HEK293 (cell line): ENCODE measurements around the gene BRCA1.
A peak's percentile ranks its signal among the peaks of the same experiment; 100 is the strongest.

Experiments
- CTCF ChIA-PET: fragments of 350-600 bp; formaldehyde crosslinking; extraction: SDS; loops from one replicate; lab custom pipeline; 2021; ENCODE audit warnings: antibody characterized with exemption; lab: Yijun Ruan, JAX
- POLR2A ChIA-PET: fragments of 300-600 bp; formaldehyde crosslinking; extraction: SDS; loops from one replicate; lab custom pipeline; 2020; ENCODE audit warnings: antibody characterized with exemption, inconsistent platforms; lab: Yijun Ruan, JAX
- H3K27ac ChIP-seq: fragments of 200-500 bp; sonication (Bioruptor generic); 2 replicates; pipeline ENCODE4 v1.5.1; 2014; ENCODE audit warnings: low read depth, low read length, control low read depth, inconsistent platforms; ENCODE audit errors: extremely low read depth
- H3K36me3 ChIP-seq, 2 experiments: fragments of 200-500 bp in 1 of 2; sonication (Bioruptor generic) in 1 of 2; 1 replicate in 1 of 2; 2 replicates in 1 of 2; pipeline ENCODE4 v1.5.1; 2014 to 2017; ENCODE audit warnings: inconsistent platforms in 2 of 2, low read length in 2 of 2; ENCODE audit not compliant: control insufficient read depth in 2 of 2, insufficient read depth in 1 of 2
- H3K4me1 ChIP-seq: fragments of 200-500 bp; sonication (Bioruptor generic); 2 replicates; pipeline ENCODE4 v1.5.1; 2014; ENCODE audit warnings: mild to moderate bottlenecking, low read length, inconsistent platforms; ENCODE audit not compliant: control insufficient read depth, insufficient read depth
- H3K4me3 ChIP-seq: 2 replicates; pipeline ENCODE4 v1.5.1; 2011; ENCODE audit warnings: low read depth, mild to moderate bottlenecking, control low read depth, low read length, moderate library complexity
- H3K9me3 ChIP-seq: fragments of 200-500 bp; sonication (Bioruptor generic); 2 replicates; pipeline ENCODE4 v1.5.1; 2014; ENCODE audit warnings: low read depth, low read length, inconsistent platforms; ENCODE audit not compliant: control insufficient read depth, insufficient read depth
- ATF2 ChIP-seq: fragments of 450-650 bp; formaldehyde crosslinking; IDR thresholded peaks from 2 replicates; pipeline ENCODE4 v1.5.1; 2016; ENCODE audit warnings: missing biosample characterization, missing genetic modification characterization, low read depth
- FEZF1 ChIP-seq: fragments of 450-650 bp; formaldehyde crosslinking; IDR thresholded peaks from 2 replicates; pipeline ENCODE4 v1.5.1; 2016; ENCODE audit warnings: missing biosample characterization, missing genetic modification characterization
- KLF7 ChIP-seq: fragments of 450-650 bp; formaldehyde crosslinking; IDR thresholded peaks from 2 replicates; pipeline ENCODE4 v1.5.1; 2016; ENCODE audit warnings: missing biosample characterization, missing genetic modification characterization, borderline replicate concordance
- MYNN ChIP-seq: fragments of 450-650 bp; formaldehyde crosslinking; IDR thresholded peaks from 2 replicates; pipeline ENCODE4 v1.5.1; 2016; ENCODE audit warnings: missing biosample characterization, missing genetic modification characterization, borderline replicate concordance
- PRDM2 ChIP-seq: fragments of 450-650 bp; formaldehyde crosslinking; IDR thresholded peaks from 2 replicates; pipeline ENCODE4 v1.5.1; 2016; ENCODE audit warnings: missing biosample characterization, missing genetic modification characterization, borderline replicate concordance
- TRIM28 ChIP-seq: IDR thresholded peaks from 2 replicates; pipeline ENCODE4 v1.6.1; 2011; ENCODE audit warnings: low read length, control low read depth, borderline replicate concordance
- YY2 ChIP-seq: fragments of 450-650 bp; formaldehyde crosslinking; IDR thresholded peaks from 2 replicates; pipeline ENCODE4 v1.5.1; 2016; ENCODE audit warnings: missing biosample characterization, missing genetic modification characterization
- ZFHX2 ChIP-seq: fragments of 450-650 bp; formaldehyde crosslinking; conservative IDR thresholded peaks from 2 replicates; pipeline ENCODE4 v1.5.1; 2016; ENCODE audit warnings: missing biosample characterization, missing genetic modification characterization
- ZFP3 ChIP-seq: fragments of 450-650 bp; formaldehyde crosslinking; IDR thresholded peaks from 2 replicates; pipeline ENCODE4 v1.5.1; 2016; ENCODE audit warnings: low read depth, missing biosample characterization, missing genetic modification characterization
- ZNF112 ChIP-seq: fragments of 450-650 bp; formaldehyde crosslinking; IDR thresholded peaks from 2 replicates; pipeline ENCODE4 v1.5.0; 2017; ENCODE audit warnings: missing biosample characterization, missing genetic modification characterization
- ZNF140 ChIP-seq: fragments of 450-650 bp; formaldehyde crosslinking; IDR thresholded peaks from 2 replicates; pipeline ENCODE4 v1.5.1; 2016; ENCODE audit warnings: missing biosample characterization, missing genetic modification characterization
- ZNF248 ChIP-seq: fragments of 450-650 bp; formaldehyde crosslinking; IDR thresholded peaks from 2 replicates; pipeline ENCODE4 v1.5.1; 2017; ENCODE audit warnings: missing biosample characterization, missing genetic modification characterization
- ZNF350 ChIP-seq: fragments of 450-650 bp; formaldehyde crosslinking; IDR thresholded peaks from 2 replicates; pipeline ENCODE4 v1.5.0; 2017; ENCODE audit warnings: missing biosample characterization, mild to moderate bottlenecking, missing genetic modification characterization
- ZNF354C ChIP-seq: fragments of 450-650 bp; formaldehyde crosslinking; IDR thresholded peaks from 2 replicates; pipeline ENCODE4 v1.5.1; 2016; ENCODE audit warnings: missing biosample characterization, missing genetic modification characterization, low read depth, borderline replicate concordance
- ZNF362 ChIP-seq: fragments of 450-650 bp; formaldehyde crosslinking; IDR thresholded peaks from 2 replicates; pipeline ENCODE4 v1.5.1; 2016; ENCODE audit warnings: missing biosample characterization, missing genetic modification characterization
- ZNF37A ChIP-seq: fragments of 450-650 bp; IDR thresholded peaks from 2 replicates; pipeline ENCODE4 v1.5.1; 2018; ENCODE audit warnings: missing biosample characterization, missing genetic modification characterization
- ZNF404 ChIP-seq: fragments of 450-650 bp; formaldehyde crosslinking; IDR thresholded peaks from 2 replicates; pipeline ENCODE4 v1.5.1; 2017; ENCODE audit warnings: missing biosample characterization, missing genetic modification characterization
- ZNF544 ChIP-seq: fragments of 450-650 bp; formaldehyde crosslinking; IDR thresholded peaks from 2 replicates; pipeline ENCODE4 v1.5.0; 2017; ENCODE audit warnings: missing biosample characterization, missing genetic modification characterization
- ZNF560 ChIP-seq: fragments of 450-650 bp; formaldehyde crosslinking; IDR thresholded peaks from 2 replicates; pipeline ENCODE4 v1.5.1; 2017; ENCODE audit warnings: missing biosample characterization, missing genetic modification characterization, borderline replicate concordance
- ZNF561 ChIP-seq: fragments of 450-650 bp; IDR thresholded peaks from 2 replicates; pipeline ENCODE4 v1.5.1; 2018; ENCODE audit warnings: missing biosample characterization, missing genetic modification characterization, borderline replicate concordance
- ZNF580 ChIP-seq: fragments of 450-650 bp; formaldehyde crosslinking; IDR thresholded peaks from 2 replicates; pipeline ENCODE4 v1.5.1; 2016; ENCODE audit warnings: missing biosample characterization, missing genetic modification characterization
- ZNF629 ChIP-seq: fragments of 450-650 bp; formaldehyde crosslinking; IDR thresholded peaks from 2 replicates; pipeline ENCODE4 v1.5.1; 2017; ENCODE audit warnings: missing biosample characterization, missing genetic modification characterization

BRCA1 gene

GRCh38 chr17:43068570-43069367, 56.4 kb downstream of the BRCA1 start:
- peaks cover 69 to 70% of the 10 kb centered on the region in 2 experiments for H3K36me3 ChIP-seq
- no peaks in the 10 kb centered on the region for H3K4me1 ChIP-seq
- ChIA-PET CTCF (no interaction called here), POLR2A (no interaction called here)
- H3K9me3 ChIP-seq: no peaks in the 10 kb centered on the region
- no peak overlapping the region for H3K27ac ChIP-seq
- no peak overlapping the region for H3K4me3 ChIP-seq
- TF ChIP-seq ZNF354C (tag by site-specific recombination): no peak
- peak; percentile 19; the same call in 1 of the 2 replicates for TF ChIP-seq FEZF1 (tag by site-specific recombination)

- Histone ChIP-seq H3K36me3 (peaks cover 66 to 83% of the 10 kb centered on the region in 2 experiments), H3K27ac (no peak overlapping the region), H3K4me1 (no peaks in the 10 kb centered on the region), H3K9me3 (no peaks in the 10 kb centered on the region), H3K4me3 (no peak overlapping the region)
- ChIA-PET CTCF (no interaction called here), POLR2A (no interaction called here)
- TF ChIP-seq FEZF1 (tag by site-specific recombination) (no peak), YY2 (tag by site-specific recombination) (no peak), ZNF37A (tag by site-specific recombination) (no peak), ZNF350 (tag by site-specific recombination) (no peak), MYNN (no peak), TRIM28 (no peak), ZNF362 (no peak), ZNF404 (tag by site-specific recombination) (no peak), ZNF354C (tag by site-specific recombination) (no peak), ZFHX2 (tag by site-specific recombination) (no peak), ATF2 (tag by site-specific recombination) (no peak), ZFP3 (tag by site-specific recombination) (no peak), ZNF248 (tag by site-specific recombination) (no peak)
Observed at GRCh38 chr17:43062984-43063638, 62.1 kb downstream of the BRCA1 start.

GRCh38 chr17:43056051-43056450, 69.1 kb downstream of the BRCA1 start:
- Histone ChIP-seq H3K27ac (no peak overlapping the region), H3K9me3 (no peaks in the 10 kb centered on the region), H3K4me3 (no peak overlapping the region), H3K36me3 (peaks cover 77 to 89% of the 10 kb centered on the region in 2 experiments), H3K4me1 (no peaks in the 10 kb centered on the region)
- CTCF ChIA-PET: interaction anchor here (0.6 to 1.5 kb wide), 2 partner anchors 31 to 624 kb away, joined by 3 to 4 read pairs; partner anchors contain the start of gene RND2
- POLR2A ChIA-PET: no interaction called here
- TF ChIP-seq ZNF629 (no peak), ZNF580 (no peak), ZNF544 (tag by site-specific recombination) (no peak), ZNF561 (tag by site-specific recombination) (no peak), ZNF140 (no peak), PRDM2 (tag by site-specific recombination) (no peak), ZNF112 (tag by site-specific recombination) (no peak), ZNF560 (tag by site-specific recombination) (no peak), KLF7 (no peak)
